ENCODE data around the gene ZNHIT3. TPM values are rescaled to one million over a fixed set of nuclear protein-coding genes. Genes with fewer than 3 reads are reported as not detected.
A peak's percentile ranks its signal among the peaks of the same experiment; 100 is the strongest.

Gene ZNHIT3
- total and polyA plus RNA-seq, 2 of the 13 experiments (the other 11 are each of a cell fraction or from before 2014, with no cell fraction given) = 66.6 to 77.4 TPM

- TF ChIP-seq ZNF710 (CRISPR knock-in tag; IDR thresholded peaks at IDR 0.05; ENCODE audit: borderline replicate concordance) (no peak), HOXA5 (CRISPR knock-in tag; IDR thresholded peaks at IDR 0.05) (0 out of 2 replicates have a peak, but pooled peaks have one; percentile 1), NKX3-1 (CRISPR knock-in tag; IDR thresholded peaks at IDR 0.05) (peak; percentile 12; the same call in 1 of the 2 replicates), ZNF441 (CRISPR knock-in tag; IDR thresholded peaks at IDR 0.05; ENCODE audit: borderline replicate concordance) (peak; percentile 88; the same call in 1 of the 2 replicates), KDM5A (IDR thresholded peaks at IDR 0.05; ENCODE audit: borderline replicate concordance, low read length) (0 out of 2 replicates have a peak, but pooled peaks have one; percentile 18), E2F5 (CRISPR knock-in tag; conservative IDR thresholded peaks at IDR 0.05) (no peak), ZNF253 (CRISPR knock-in tag; IDR thresholded peaks at IDR 0.05; ENCODE audit: borderline replicate concordance) (no peak), ZBTB39 (CRISPR knock-in tag; IDR thresholded peaks at IDR 0.05) (0 out of 2 replicates have a peak, but pooled peaks have one; percentile 20), KMT2A (CRISPR knock-in tag; IDR thresholded peaks at IDR 0.05) (peak; percentile 14; the same call in 1 of the 2 replicates), MIER3 (CRISPR knock-in tag; IDR thresholded peaks at IDR 0.05; ENCODE audit: borderline replicate concordance) (0 out of 2 replicates have a peak, but pooled peaks have one; percentile 8), SIN3B (IDR thresholded peaks at IDR 0.05; ENCODE audit: low read length) (no peak), ZNF180 (CRISPR knock-in tag; IDR thresholded peaks at IDR 0.05; ENCODE audit: borderline replicate concordance, low read depth) (no peak), NFATC3 (CRISPR knock-in tag; IDR thresholded peaks at IDR 0.05) (no peak), ZNF280B (CRISPR knock-in tag; IDR thresholded peaks at IDR 0.05; ENCODE audit: borderline replicate concordance) (no peak), ZGPAT (CRISPR knock-in tag; IDR thresholded peaks at IDR 0.05) (0 out of 2 replicates have a peak, but pooled peaks have one; percentile 5), LRRFIP1 (CRISPR knock-in tag; conservative IDR thresholded peaks at IDR 0.05) (no peak), ZMYM3 (CRISPR knock-in tag; IDR thresholded peaks at IDR 0.05) (peak; percentile 95), ZNF737 (CRISPR knock-in tag; IDR thresholded peaks at IDR 0.05; ENCODE audit: borderline replicate concordance) (no peak)
Measured at GRCh38 chr17:36535669-36536081, 49.2 kb downstream of the ZNHIT3 start (continued).
